HL-60/S4 (cell line): ENCODE results near the gene PSIP1.
"Not testable (repeated sequence)": the region's sequence is repeated elsewhere in the genome, so short reads cannot be mapped to it uniquely, and the experiment has no call there.

ENCODE experiments used
- in situ Hi-C: fragments of 300-500 bp; cut with MboI; formaldehyde crosslinking; loops from 2 replicates; pipeline ENCODE4 v1.14.3; 2022; ENCODE audit warnings: low sequenced_read_pairs

The PSIP1 gene

GRCh38 chr9:15505921-15506320 lies 4.8 kb downstream of the PSIP1 start:
- in situ Hi-C loops, result no loop called here

GRCh38 chr9:15501803-15502202 lies 9.0 kb downstream of the PSIP1 start:
- in situ Hi-C loops, result no loop called here

- in situ Hi-C loops, result no loop called here
Measured at GRCh38 chr9:15501179-15501578, 9.6 kb downstream of the PSIP1 start.

- in situ Hi-C loops, result no loop called here
Measured at GRCh38 chr9:15499139-15499538, 11.6 kb downstream of the PSIP1 start.

- in situ Hi-C loops, result no loop called here
Measured at GRCh38 chr9:15498246-15498995, 12.3 kb downstream of the PSIP1 start.

GRCh38 chr9:15492485-15493150 lies 18.2 kb downstream of the PSIP1 start:
- in situ Hi-C loops, result no loop called here

GRCh38 chr9:15491950-15492349 lies 18.8 kb downstream of the PSIP1 start:
- in situ Hi-C loops, result no loop called here

- in situ Hi-C loops, result no loop called here
Measured at GRCh38 chr9:15485836-15486666, 24.7 kb downstream of the PSIP1 start.

- in situ Hi-C loops, result no loop called here
Measured at GRCh38 chr9:15484802-15485201, 26.0 kb downstream of the PSIP1 start.

- in situ Hi-C loops, result no loop called here
Measured at GRCh38 chr9:15482146-15482545, 28.6 kb downstream of the PSIP1 start.

- in situ Hi-C loops, result no loop called here
Measured at GRCh38 chr9:15480028-15480427, 30.7 kb downstream of the PSIP1 start.

GRCh38 chr9:15475923-15476536 lies 34.7 kb downstream of the PSIP1 start:
- in situ Hi-C loops, result no loop called here

- in situ Hi-C loops, result no loop called here
Measured at GRCh38 chr9:15469862-15470261, 40.9 kb downstream of the PSIP1 start.

GRCh38 chr9:15469406-15469805 lies 41.4 kb downstream of the PSIP1 start:
- in situ Hi-C loops, result no loop called here

GRCh38 chr9:15468145-15468544 lies 42.6 kb downstream of the PSIP1 start:
- in situ Hi-C loops, result no loop called here

GRCh38 chr9:15461601-15462000 lies 49.2 kb downstream of the PSIP1 start:
- in situ Hi-C loops, result no loop called here

GRCh38 chr9:15461056-15461455 lies 49.7 kb downstream of the PSIP1 start:
- in situ Hi-C loops, result no loop called here

- in situ Hi-C loops, result no loop called here
Measured at GRCh38 chr9:15453956-15454355, 56.8 kb downstream of the PSIP1 start.

- in situ Hi-C loops, result no loop called here
Measured at GRCh38 chr9:15444141-15444540, 66.6 kb downstream of the PSIP1 start.

GRCh38 chr9:15442264-15442663 lies 68.5 kb downstream of the PSIP1 start:
- in situ Hi-C loops, result not testable (repeated sequence)

GRCh38 chr9:15441841-15442240 lies 68.9 kb downstream of the PSIP1 start:
- in situ Hi-C loops, result not testable (repeated sequence)
